BJ (cell line): ENCODE data around the gene RNU6-9. TPM values are rescaled to one million over a fixed set of nuclear protein-coding genes. Genes with fewer than 3 reads are reported as not detected.
A peak's percentile ranks its signal among the peaks of the same experiment; 100 is the strongest.
"Not testable (repeated sequence)": the region's sequence is repeated elsewhere in the genome, so short reads cannot be mapped to it uniquely, and the experiment has no call there.

Experiments used
- CTCF ChIA-PET: fragments of 350-600 bp; formaldehyde crosslinking; extraction: SDS; loops from one replicate; lab custom pipeline; 2021; ENCODE audit warnings: antibody characterized with exemption, inconsistent platforms; lab: Yijun Ruan, JAX
- POLR2A ChIA-PET: fragments of 300-600 bp; sonication (Branson Sonifier 250); formaldehyde crosslinking; extraction: SDS; loops from one replicate; lab custom pipeline; 2021; ENCODE audit warnings: antibody characterized with exemption; lab: Charles Lee
- DNase-seq: peaks from one replicate; pipeline ENCODE4 v3.0.0-alpha.2; 2011; ENCODE audit warnings: low read depth
- H3K27me3 ChIP-seq: 2 replicates; pipeline ENCODE4 v1.6.0; 2011; ENCODE audit warnings: low read length; ENCODE audit not compliant: control insufficient read depth, insufficient read depth
- H3K36me3 ChIP-seq: 2 replicates; pipeline ENCODE4 v1.5.1; 2011; ENCODE audit warnings: low read length; ENCODE audit not compliant: control insufficient read depth, insufficient read depth
- H3K4me3 ChIP-seq: 2 replicates; pipeline ENCODE4 v1.5.1; 2011; ENCODE audit warnings: low read depth, mild to moderate bottlenecking, control low read depth, low read length
- CTCF ChIP-seq: IDR thresholded peaks from 2 replicates; pipeline ENCODE4 v1.5.1; 2011; ENCODE audit warnings: low read depth, mild to moderate bottlenecking, control low read depth, inconsistent platforms, low read length, moderate library complexity; ENCODE audit not compliant: insufficient read depth
- polyA plus RNA-seq: library from polyadenylated mRNA; depleted of rRNA; stranded (reverse); fragments of >200 nt; gene quantifications from 2 replicates; pipeline ENCODE4 v1.2.3, GENCODE V29; 2011

The RNU6-9 gene
- polyA plus RNA-seq, 1 experiment, result not detected

GRCh38 chr19:848386-848921, 44.8 kb upstream of the RNU6-9 start:
- no peak for DNase-seq
- no peak for TF ChIP-seq CTCF
- Histone ChIP-seq H3K27me3 (peaks cover 12% of the 10 kb centered on the region), H3K4me3 (no peak overlapping the region), H3K36me3 (no peaks in the 10 kb centered on the region)
- ChIA-PET CTCF (interaction anchor here (0.6 kb wide), 1 partner anchor 8 kb away, joined by 3 read pairs; no protein-coding TSS in a partner anchor), POLR2A (no interaction called here)

GRCh38 chr19:849195-849594, 44.1 kb upstream of the RNU6-9 start:
- DNase-seq, H3K27me3 ChIP-seq, POLR2A ChIA-PET, H3K36me3 ChIP-seq, H3K4me3 ChIP-seq: not testable (repeated sequence)
- CTCF ChIA-PET, result interaction anchor here (0.6 to 1.2 kb wide), 2 partner anchors 8 to 9 kb away, joined by 3 to 4 read pairs; no protein-coding TSS in a partner anchor

GRCh38 chr19:850221-850978, 42.9 kb upstream of the RNU6-9 start:
- CTCF ChIA-PET, result interaction anchor here (0.7 to 1.4 kb wide), 8 partner anchors 9 to 81 kb away, joined by 3 to 7 read pairs (median 4); partner anchors contain the start of gene CFD
- POLR2A ChIA-PET, result interaction anchor here (0.6 kb wide), 1 partner anchor 67 kb away, joined by 3 read pairs; no protein-coding TSS in a partner anchor
- TF ChIP-seq CTCF, result no peak
- Histone ChIP-seq H3K36me3 (no peaks in the 10 kb centered on the region), H3K27me3 (peaks cover 7% of the 10 kb centered on the region), H3K4me3 (no peak overlapping the region)
- peak; percentile 75 for DNase-seq

GRCh38 chr19:850979-851335, 42.3 kb upstream of the RNU6-9 start:
- Histone ChIP-seq H3K36me3 (no peaks in the 10 kb centered on the region), H3K4me3 (no peak overlapping the region), H3K27me3 (peaks cover 7% of the 10 kb centered on the region)
- CTCF ChIA-PET, result interaction anchor here (0.7 to 1.4 kb wide), 8 partner anchors 9 to 81 kb away, joined by 3 to 7 read pairs (median 4); partner anchors contain the start of gene CFD
- POLR2A ChIA-PET, result interaction anchor here (0.6 kb wide), 1 partner anchor 67 kb away, joined by 3 read pairs; no protein-coding TSS in a partner anchor
- TF ChIP-seq CTCF, result no peak
- DNase-seq, result no peak

- Histone ChIP-seq H3K36me3 (no peaks in the 10 kb centered on the region), H3K27me3 (peaks cover 4% of the 10 kb centered on the region), H3K4me3 (no peak within 1 kb of the TSS)
- no peak for DNase-seq
- POLR2A ChIA-PET, result no interaction called here
- CTCF ChIA-PET, result no interaction called here
- no peak for TF ChIP-seq CTCF
These were observed 40.9 kb upstream of the RNU6-9 start, which contains the start of gene ELANE for GRCh38 chr19:852136-853013. Gene ELANE, plus strand, starts transcription at chr19:852303. Its CDS starts 26 bp downstream, at chr19:852329.
